BLaER1 (cell line): ENCODE results near the gene NTM.

Experiments
- H3K27ac ChIP-seq: shearing (Covaris generic); formaldehyde crosslinking; 2 replicates; pipeline ENCODE4 v1.8.1; 2022
- H3K27me3 ChIP-seq: shearing (Covaris generic); formaldehyde crosslinking; 2 replicates; pipeline ENCODE4 v1.8.1; 2022
- H3K36me3 ChIP-seq: shearing (Covaris generic); formaldehyde crosslinking; 2 replicates; pipeline ENCODE4 v1.8.1; 2022
- H3K4me1 ChIP-seq: shearing (Covaris generic); formaldehyde crosslinking; 2 replicates; pipeline ENCODE4 v1.8.1; 2022
- H3K4me2 ChIP-seq: shearing (Covaris generic); formaldehyde crosslinking; 2 replicates; pipeline ENCODE4 v1.8.1; 2022
- H3K4me3 ChIP-seq: shearing (Covaris generic); formaldehyde crosslinking; 2 replicates; pipeline ENCODE4 v1.8.1; 2022
- H3K9ac ChIP-seq: shearing (Covaris generic); formaldehyde crosslinking; 2 replicates; pipeline ENCODE4 v1.8.1; 2022
- H3K9me3 ChIP-seq: shearing (Covaris generic); formaldehyde crosslinking; 2 replicates; pipeline ENCODE4 v1.8.1; 2022
- H4K20me1 ChIP-seq: shearing (Covaris generic); formaldehyde crosslinking; 2 replicates; pipeline ENCODE4 v1.8.1; 2022
- Cebpa-rat ChIP-seq: shearing (Covaris generic); IDR thresholded peaks from 2 replicates; pipeline ENCODE4 v1.8.1; 2022

The NTM gene

GRCh38 chr11:131871006-131871405 lies 500.6 kb downstream of the NTM start:
- H3K36me3 ChIP-seq = no peaks in the 10 kb centered on the region
- H3K4me3 ChIP-seq = no peak overlapping the region
- no peak overlapping the region for H3K4me2 ChIP-seq
- no peaks in the 10 kb centered on the region for H3K9me3 ChIP-seq
- H3K27ac ChIP-seq = no peak overlapping the region
- peaks cover 14% of the 10 kb centered on the region; the same call in 1 of the 2 replicates for H3K4me1 ChIP-seq
- TF ChIP-seq Cebpa-rat = no peak
- no peaks in the 10 kb centered on the region for H4K20me1 ChIP-seq
- no peak overlapping the region for H3K9ac ChIP-seq
- H3K27me3 ChIP-seq = no peaks in the 10 kb centered on the region

- no peak for TF ChIP-seq Cebpa-rat
- Histone ChIP-seq H3K9ac (no peak overlapping the region), H3K4me1 (peaks cover 5% of the 10 kb centered on the region; the same call in 1 of the 2 replicates), H3K9me3 (no peaks in the 10 kb centered on the region), H3K27ac (no peak overlapping the region), H3K4me2 (no peak overlapping the region), H3K4me3 (no peak overlapping the region), H3K27me3 (no peaks in the 10 kb centered on the region), H4K20me1 (no peaks in the 10 kb centered on the region), H3K36me3 (no peaks in the 10 kb centered on the region)
Measured at GRCh38 chr11:131874070-131874469, 503.7 kb downstream of the NTM start.

DNA sequence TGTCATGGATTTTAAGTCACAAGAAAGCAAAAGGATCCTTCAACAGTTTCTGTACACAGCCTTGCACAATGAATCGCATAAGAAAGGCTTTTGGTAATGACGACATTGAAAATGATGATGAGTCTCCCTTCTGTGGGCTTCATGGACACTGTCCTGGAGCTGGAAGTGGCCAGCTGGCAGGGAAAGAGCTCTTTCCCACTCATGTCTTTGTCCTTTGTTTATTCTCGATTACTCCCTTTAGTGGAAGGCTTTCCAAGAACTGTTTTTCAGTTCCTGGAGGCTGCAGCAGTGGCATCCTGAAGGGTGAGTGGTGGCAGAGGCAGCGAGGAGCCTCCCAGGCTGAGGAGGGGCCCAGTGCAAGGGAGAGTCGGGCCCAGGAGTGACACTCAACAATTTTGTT lies 505.2 kb downstream of the NTM start:
- Histone ChIP-seq H3K9me3 (no peaks in the 10 kb centered on the region), H3K4me3 (no peak overlapping the region), H3K4me2 (no peak overlapping the region), H3K9ac (no peak overlapping the region), H3K27me3 (no peaks in the 10 kb centered on the region), H3K4me1 (peaks cover 5% of the 10 kb centered on the region; the same call in 1 of the 2 replicates), H3K36me3 (no peaks in the 10 kb centered on the region), H4K20me1 (no peaks in the 10 kb centered on the region), H3K27ac (no peak overlapping the region)
- TF ChIP-seq Cebpa-rat = no peak

GRCh38 chr11:131877246-131877942 lies 507.0 kb downstream of the NTM start:
- no peaks in the 10 kb centered on the region for H3K27me3 ChIP-seq
- no peaks in the 10 kb centered on the region for H3K36me3 ChIP-seq
- no peak overlapping the region for H3K4me3 ChIP-seq
- no peak overlapping the region for H3K9ac ChIP-seq
- no peak for TF ChIP-seq Cebpa-rat
- H3K4me2 ChIP-seq = no peak overlapping the region
- H3K27ac ChIP-seq = no peak overlapping the region
- no peaks in the 10 kb centered on the region for H3K4me1 ChIP-seq
- no peaks in the 10 kb centered on the region for H4K20me1 ChIP-seq
- no peaks in the 10 kb centered on the region for H3K9me3 ChIP-seq

- no peaks in the 10 kb centered on the region for H3K4me1 ChIP-seq
- H3K4me3 ChIP-seq = no peak overlapping the region
- H3K36me3 ChIP-seq = no peaks in the 10 kb centered on the region
- H3K27ac ChIP-seq = no peak overlapping the region
- H4K20me1 ChIP-seq = no peaks in the 10 kb centered on the region
- H3K4me2 ChIP-seq = no peak overlapping the region
- no peak overlapping the region for H3K9ac ChIP-seq
- no peaks in the 10 kb centered on the region for H3K27me3 ChIP-seq
- H3K9me3 ChIP-seq = no peaks in the 10 kb centered on the region
- TF ChIP-seq Cebpa-rat = no peak
Measured at GRCh38 chr11:131880316-131880715, 509.9 kb downstream of the NTM start.

DNA sequence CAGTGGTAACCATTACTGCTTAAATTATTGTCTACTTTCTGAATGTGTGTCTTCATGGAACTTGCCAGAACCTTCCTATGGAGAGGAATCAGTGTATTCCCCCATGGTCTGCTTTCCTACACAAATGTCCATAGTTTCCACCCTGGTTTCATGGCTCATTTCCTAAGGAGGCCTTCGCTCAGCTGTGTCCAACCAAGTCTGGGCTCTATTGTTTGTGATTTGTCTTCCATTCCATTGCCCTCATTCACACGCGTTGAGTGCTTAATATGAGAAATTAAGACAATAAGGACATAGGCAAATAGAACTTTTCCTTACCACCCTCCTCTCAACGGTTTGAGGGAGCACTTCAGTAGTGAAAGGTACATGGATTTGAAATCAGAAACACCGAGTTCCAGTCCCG lies 510.6 kb downstream of the NTM start:
- Histone ChIP-seq H3K27me3 (no peaks in the 10 kb centered on the region), H3K9me3 (no peaks in the 10 kb centered on the region), H3K9ac (no peak overlapping the region), H3K4me2 (no peak overlapping the region), H4K20me1 (no peaks in the 10 kb centered on the region), H3K36me3 (no peaks in the 10 kb centered on the region), H3K4me1 (no peaks in the 10 kb centered on the region), H3K4me3 (no peak overlapping the region), H3K27ac (no peak overlapping the region)
- no peak for TF ChIP-seq Cebpa-rat

DNA sequence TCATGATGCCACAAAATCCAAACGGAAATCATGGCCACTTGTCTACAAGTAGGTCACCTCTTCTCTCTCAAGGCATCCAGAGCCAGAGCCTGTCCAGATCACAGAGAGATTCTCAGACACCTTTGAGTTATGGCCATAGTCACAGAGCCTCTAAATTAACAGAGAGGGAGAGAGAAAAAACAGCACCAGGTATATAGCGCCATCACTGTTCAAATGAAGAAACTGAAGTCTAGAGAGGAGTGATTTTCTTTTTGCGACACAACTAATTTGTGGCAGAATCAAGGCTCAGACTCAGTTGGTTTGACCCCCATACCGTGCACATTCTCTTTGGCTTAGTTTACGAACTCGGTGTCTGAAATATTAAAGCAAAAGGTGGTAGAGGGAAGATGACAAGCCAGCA lies 512.9 kb downstream of the NTM start:
- no peaks in the 10 kb centered on the region for H3K9me3 ChIP-seq
- peaks cover 4% of the 10 kb centered on the region; the same call in 1 of the 2 replicates for H3K4me1 ChIP-seq
- no peaks in the 10 kb centered on the region for H3K36me3 ChIP-seq
- H3K27ac ChIP-seq = no peak overlapping the region
- H3K4me3 ChIP-seq = no peak overlapping the region
- no peaks in the 10 kb centered on the region for H3K27me3 ChIP-seq
- no peak overlapping the region for H3K9ac ChIP-seq
- TF ChIP-seq Cebpa-rat = no peak
- H4K20me1 ChIP-seq = no peaks in the 10 kb centered on the region
- no peak overlapping the region for H3K4me2 ChIP-seq

DNA sequence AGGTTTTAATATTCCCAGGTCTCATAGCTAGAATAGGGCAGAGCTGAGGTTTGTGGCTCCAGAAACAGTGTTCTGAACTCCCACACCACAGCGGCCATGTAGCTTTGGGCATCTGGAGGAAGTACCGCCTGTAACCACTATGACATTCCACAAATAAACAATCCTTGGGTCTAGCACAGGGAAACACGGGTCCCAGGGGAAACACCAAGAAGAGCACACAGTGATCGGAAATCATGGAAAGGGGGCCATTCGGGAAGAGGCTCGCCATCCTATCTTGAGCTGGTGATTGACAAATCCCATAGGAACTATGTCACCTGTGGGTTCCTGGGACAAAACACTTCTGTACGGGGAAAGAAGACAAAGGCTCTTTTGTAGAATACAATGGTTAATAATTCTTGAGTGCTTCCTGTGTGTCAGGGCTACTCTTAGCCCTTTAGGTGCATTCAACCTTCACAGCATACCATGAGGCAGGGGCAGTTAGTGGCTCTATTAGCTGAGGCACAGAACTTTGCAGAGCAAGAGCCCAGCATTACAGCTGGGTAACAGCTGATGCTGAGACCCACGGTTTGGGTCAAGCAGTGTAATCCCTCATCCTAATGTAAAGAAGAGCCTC lies 514.2 kb downstream of the NTM start:
- H4K20me1 ChIP-seq = no peaks in the 10 kb centered on the region
- no peak for TF ChIP-seq Cebpa-rat
- H3K27ac ChIP-seq = no peak overlapping the region
- no peaks in the 10 kb centered on the region for H3K27me3 ChIP-seq
- H3K9ac ChIP-seq = no peak overlapping the region
- peaks cover 17% of the 10 kb centered on the region for H3K4me1 ChIP-seq
- no peak overlapping the region for H3K4me3 ChIP-seq
- no peaks in the 10 kb centered on the region for H3K36me3 ChIP-seq
- H3K9me3 ChIP-seq = no peaks in the 10 kb centered on the region
- H3K4me2 ChIP-seq = no peak overlapping the region

DNA sequence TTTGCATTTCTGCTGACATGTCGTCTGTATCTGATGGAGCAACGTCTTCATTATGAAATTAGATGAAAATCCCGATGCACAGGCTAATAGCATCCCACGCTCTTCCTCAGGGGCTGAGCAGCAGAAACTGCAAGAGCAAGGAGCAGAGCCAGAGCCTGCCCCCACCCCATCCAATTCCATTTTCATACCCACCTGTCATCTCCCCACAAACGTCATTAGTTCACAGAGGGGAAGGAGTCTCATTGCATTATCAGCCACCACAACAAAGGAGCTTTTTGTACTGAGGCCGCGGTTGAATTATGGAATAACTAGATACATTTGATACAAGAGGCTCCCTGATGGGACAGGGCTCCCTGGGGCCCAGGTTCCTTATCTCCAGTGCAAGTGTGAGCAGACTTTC lies 515.0 kb downstream of the NTM start:
- H3K4me2 ChIP-seq = no peak overlapping the region
- H3K4me1 ChIP-seq = peaks cover 25% of the 10 kb centered on the region
- H4K20me1 ChIP-seq = no peaks in the 10 kb centered on the region
- H3K9ac ChIP-seq = no peak overlapping the region
- H3K27me3 ChIP-seq = no peaks in the 10 kb centered on the region
- TF ChIP-seq Cebpa-rat = no peak
- no peak overlapping the region for H3K4me3 ChIP-seq
- H3K9me3 ChIP-seq = no peaks in the 10 kb centered on the region
- H3K36me3 ChIP-seq = no peaks in the 10 kb centered on the region
- H3K27ac ChIP-seq = no peak overlapping the region

DNA sequence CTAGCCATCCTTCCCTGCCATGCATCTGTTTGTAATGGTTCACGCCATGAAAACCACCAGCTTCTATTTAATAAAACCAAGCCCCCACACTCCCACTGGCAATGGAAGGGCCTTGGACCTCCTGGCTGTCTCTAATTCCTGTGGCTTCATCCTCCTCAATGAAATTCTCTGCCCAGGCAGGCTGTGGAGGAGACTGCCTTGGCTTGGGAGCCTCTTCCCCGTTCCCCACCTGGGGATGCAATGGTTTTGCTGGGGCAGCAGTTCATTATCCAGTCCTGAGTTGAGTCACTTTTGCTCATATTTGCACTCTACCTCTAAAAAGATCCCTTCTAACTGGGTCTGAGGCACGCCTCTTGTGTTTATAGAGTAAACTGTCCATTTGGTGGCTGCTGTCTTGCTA lies 515.8 kb downstream of the NTM start:
- Histone ChIP-seq H3K4me1 (peaks cover 27% of the 10 kb centered on the region), H3K27ac (no peak overlapping the region), H3K9ac (no peak overlapping the region), H3K36me3 (no peaks in the 10 kb centered on the region), H3K27me3 (no peaks in the 10 kb centered on the region), H3K4me2 (no peak overlapping the region), H3K4me3 (no peak overlapping the region), H3K9me3 (no peaks in the 10 kb centered on the region), H4K20me1 (no peaks in the 10 kb centered on the region)
- no peak for TF ChIP-seq Cebpa-rat
